GM18907 (cell line): Measurements from ENCODE around the gene ZNF618.
"Not testable (repeated sequence)": the region's sequence is repeated elsewhere in the genome, so short reads cannot be mapped to it uniquely, and the experiment has no call there.

Source experiments
- ATAC-seq: cut with Tn5 transposase; IDR thresholded peaks from one replicate; pipeline ENCODE4 v1.9.1; 2021; ENCODE audit warnings: mild to moderate bottlenecking, moderate library complexity; ENCODE audit not compliant: unreplicated experiment

The ZNF618 gene

GRCh38 chr9:113984639-113985380, 108.7 kb downstream of the ZNF618 start:
- no peak for ATAC-seq

DNA sequence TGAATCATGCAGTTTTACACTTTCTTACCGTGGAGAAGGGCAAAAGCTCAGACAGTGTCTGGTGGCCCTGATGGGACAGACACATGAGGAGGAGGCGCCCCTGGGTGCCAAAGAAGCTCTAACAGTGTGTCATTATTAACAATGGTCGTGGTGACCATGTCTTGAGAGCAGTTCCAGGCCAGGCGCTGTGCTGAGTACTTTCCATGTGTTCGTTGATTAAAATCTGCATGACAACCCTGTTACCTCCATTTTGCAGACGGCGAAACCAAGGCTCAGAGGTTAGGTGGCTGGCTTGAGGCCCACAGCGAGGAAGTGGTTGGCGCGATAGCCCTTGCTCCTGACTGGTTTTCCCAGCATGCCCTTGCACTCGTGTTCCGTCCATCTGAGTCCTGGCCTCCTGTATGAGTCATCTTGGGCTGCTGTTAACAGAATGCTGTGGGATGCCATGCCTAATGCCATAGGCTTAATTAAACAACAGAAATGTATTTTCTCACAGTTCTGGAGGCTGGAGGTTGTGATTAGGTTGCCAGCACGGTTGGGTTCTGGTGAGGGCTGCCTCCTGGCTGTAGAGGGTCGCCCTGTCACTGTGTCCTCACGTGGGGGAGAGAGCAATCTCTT, 110.0 kb downstream of the ZNF618 start:
- no peak for ATAC-seq

GRCh38 chr9:113986931-113987330, 110.8 kb downstream of the ZNF618 start:
- no peak for ATAC-seq

DNA sequence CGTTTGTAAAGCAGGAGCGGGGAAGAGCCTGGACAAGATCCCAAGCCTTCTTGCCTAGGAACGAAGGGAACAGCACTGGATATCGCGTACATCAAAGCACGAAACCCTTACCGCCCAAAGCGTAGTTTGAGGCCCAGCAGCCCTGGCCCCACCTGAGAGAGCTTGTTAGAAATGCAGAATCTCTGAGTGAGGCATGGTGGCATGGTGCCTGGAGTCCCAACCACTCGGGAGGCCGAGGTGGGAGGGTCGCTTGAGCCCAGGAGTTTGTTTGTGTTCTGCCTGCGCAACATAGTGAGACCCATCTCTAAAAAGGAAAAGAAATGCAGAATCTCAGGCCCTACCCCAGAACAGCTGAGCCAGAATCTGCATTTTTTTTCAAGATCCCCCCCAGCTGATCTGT, 111.4 kb downstream of the ZNF618 start:
- ATAC-seq, result no peak

- no peak for ATAC-seq
Observed at GRCh38 chr9:113988385-113989016, 112.4 kb downstream of the ZNF618 start.

DNA sequence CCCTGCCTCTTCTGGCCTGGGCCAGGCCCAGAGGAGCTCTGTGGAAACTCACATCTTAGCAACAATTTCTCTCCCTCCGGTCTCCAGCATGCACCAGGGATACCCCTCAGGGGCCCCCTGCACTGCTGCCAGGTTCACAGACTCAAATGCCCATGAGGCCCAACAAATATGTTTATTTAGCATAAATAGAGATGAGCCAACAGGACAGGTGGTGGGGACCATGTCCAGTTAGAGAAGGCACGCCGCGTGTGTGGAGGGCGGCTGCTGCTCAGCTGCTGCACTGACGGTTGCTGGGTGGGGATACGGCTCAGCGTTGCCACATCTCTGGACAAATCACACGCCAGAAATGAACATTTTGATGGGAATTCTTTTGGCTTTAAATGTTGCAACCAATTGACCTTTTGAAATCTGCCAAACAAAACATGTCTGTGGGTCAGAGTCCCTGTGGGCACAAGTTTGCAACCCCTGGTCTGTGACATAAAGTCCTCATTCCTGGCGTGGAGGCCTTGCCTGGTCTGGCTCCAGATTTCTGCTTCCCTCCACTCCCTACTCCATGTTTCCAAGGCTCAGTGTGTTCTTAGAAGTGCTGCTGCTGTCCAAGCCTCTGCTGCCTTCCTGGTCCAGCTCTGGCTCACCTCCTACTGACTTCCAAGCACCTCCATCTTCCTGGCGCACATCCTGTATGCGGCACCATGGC, 113.1 kb downstream of the ZNF618 start:
- ATAC-seq, result no peak

GRCh38 chr9:113989714-113990569, 113.8 kb downstream of the ZNF618 start:
- no peak for ATAC-seq

DNA sequence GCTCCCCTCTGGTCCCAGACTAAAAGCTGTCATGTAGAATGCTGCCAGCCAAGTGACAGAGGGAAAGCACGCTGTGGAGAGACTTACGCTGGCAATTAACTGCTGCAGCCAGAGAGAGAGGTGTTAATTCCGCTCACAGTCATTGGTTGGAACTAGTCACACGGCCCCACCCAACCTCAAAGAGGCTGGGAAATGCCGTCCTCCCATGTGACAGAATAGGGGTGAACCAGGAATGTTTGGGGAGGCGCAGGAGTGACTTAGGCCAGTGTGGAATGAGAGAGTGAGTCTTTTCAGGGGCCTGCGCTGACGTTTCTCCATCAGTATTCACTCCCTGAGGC, 114.4 kb downstream of the ZNF618 start:
- ATAC-seq, result no peak

DNA sequence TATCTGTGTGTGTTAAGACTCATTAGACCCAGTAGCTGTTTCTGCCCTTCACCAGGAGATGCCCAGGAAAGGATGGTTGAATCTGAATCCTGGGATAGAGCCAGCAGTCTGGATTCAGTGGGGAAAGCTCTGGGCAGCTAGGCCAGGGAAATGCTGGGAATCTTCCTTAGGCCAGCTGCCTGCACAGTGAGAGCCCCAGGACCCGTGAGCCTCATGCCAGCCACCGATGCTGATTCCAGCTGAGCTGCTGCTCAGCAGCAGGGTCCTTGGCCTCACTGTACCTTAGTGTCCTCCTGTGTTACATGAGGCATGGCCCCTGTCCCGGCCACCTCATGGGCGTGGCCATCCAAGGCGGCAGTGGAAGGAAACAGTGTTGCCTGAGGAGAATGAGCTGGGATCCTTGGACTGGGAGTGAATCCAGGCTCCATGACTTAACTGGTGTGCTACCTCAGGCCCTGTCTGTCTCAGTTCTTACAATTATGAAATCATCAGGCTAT, 114.9 kb downstream of the ZNF618 start:
- ATAC-seq, result no peak

DNA sequence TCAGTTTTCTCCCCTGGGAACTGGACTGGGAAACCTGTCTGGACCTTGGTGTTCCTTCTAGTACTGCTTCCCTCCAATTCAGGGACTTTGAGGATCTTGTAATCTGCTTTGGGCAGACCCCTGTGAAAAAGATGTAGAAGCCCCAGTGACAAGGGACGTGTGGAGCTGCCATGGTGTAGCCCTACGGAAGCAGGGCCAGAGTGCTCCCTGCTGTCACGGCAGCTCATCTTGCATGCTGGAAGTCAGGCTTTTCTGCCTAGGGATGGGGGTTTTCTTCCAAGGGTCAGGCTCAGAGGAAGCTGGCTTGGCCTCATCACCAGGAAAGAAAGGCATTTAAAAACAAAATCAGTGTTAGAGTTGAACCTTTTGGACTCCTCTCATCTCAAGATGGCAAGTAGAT, 115.6 kb downstream of the ZNF618 start:
- ATAC-seq, result no peak

GRCh38 chr9:113992276-113992951, 116.3 kb downstream of the ZNF618 start:
- no peak for ATAC-seq

GRCh38 chr9:113992994-113993393, 116.9 kb downstream of the ZNF618 start:
- no peak for ATAC-seq

DNA sequence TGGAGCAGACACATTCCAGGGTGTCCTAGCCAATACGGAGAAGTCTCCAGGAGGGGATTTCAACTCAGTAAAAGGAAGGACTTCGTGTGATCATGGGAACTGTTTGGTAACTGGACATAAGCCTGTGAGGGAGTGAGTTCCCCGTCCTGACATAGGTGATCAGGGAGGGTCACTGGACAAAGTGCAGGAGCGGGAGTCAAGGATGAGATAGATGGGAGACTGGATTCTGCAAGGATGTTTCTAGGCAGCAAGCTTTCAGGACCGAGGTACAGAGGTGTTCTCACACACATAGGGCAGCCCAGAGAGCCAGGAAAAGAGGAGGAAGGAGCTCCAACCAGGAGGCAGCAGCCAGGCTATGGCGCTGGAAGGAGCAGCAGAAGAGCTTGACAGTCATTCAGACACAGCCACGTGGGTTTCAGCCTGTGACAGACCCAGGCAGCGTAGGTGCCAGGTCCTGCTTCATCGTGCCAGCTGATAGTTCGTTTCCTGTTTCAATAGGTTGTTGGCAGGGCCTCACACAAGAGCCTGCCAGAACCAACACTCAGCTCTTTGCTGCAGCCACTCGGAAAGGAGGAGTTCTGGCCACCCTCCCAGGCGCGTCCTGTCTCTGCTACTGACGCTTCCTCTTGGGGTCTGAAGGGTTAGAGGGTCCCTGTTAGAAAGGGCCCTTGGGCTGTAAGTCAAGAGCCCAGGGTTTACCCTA, 117.9 kb downstream of the ZNF618 start:
- no peak for ATAC-seq

- ATAC-seq, result no peak
Observed at GRCh38 chr9:113995401-113995800, 119.3 kb downstream of the ZNF618 start.

DNA sequence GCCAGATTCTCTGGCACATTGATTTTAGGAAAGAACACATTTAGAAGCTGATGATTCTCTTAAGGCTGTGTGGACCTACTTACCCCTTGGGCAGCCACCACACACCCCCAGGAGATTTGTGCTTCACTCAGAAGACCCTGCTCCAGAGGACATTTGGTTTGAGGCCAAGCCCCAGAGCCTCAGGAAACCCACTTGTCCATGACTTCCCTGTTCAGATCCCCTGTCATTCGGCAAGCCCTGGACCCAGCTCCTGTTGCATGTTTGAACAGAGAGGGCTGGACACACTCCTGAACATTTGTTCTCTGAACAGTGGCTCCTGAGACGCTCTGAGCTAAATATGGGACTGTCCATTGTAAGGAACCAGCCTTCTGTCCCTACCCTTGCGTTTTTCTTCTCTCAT, 119.9 kb downstream of the ZNF618 start:
- ATAC-seq, result no peak

GRCh38 chr9:113996531-113997001, 120.5 kb downstream of the ZNF618 start:
- ATAC-seq, result no peak

DNA sequence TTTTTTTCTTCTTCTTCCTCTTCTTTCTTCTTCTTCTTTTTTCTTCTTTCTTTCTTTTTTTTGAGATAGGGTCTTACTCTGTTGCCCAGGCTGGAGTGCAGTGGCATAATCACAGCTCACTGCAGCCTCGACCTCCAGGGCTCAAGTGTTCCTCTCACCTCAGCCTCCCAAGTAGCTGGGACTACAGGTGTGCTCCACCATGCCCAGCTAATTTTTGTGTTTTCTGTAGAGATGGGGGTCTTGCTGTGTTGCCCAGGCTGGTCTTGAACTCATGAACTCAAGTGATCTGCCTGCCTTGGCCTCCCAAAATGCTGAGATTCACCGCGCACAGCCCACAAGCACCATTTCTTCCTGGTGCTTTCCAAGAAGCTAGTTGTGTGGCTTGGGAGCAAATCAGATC, 121.0 kb downstream of the ZNF618 start:
- ATAC-seq, result not testable (repeated sequence)

DNA sequence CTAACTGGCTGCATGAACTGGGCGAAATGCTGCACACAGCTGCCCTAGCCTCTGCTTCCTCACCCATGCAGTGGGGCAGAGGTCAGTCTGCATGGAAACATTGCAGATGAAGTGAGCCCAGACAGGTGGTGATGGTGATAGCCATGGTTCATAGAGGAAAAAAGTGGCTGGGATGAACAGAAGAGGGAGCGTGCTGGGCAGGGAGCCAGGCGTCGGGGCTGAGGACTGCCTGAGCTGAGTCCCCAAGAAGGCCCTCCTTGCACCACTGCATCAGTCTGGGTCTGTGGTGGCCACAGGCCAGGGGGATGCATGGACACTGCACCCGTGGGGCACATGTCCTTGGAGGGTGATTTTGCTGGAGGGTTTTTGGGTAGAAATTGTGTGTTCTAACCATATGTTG, 121.5 kb downstream of the ZNF618 start:
- no peak for ATAC-seq

GRCh38 chr9:113998114-113998513, 122.0 kb downstream of the ZNF618 start:
- no peak for ATAC-seq
